Measurements from ENCODE around the gene FLOT1. TPM values are rescaled to one million over a fixed set of nuclear protein-coding genes. Genes with fewer than 3 reads are reported as not detected.
A peak's percentile ranks its signal among the peaks of the same experiment; 100 is the strongest.

FLOT1 gene
- total and polyA plus RNA-seq, 9 of the 15 experiments (the other 6 are each of a cell fraction or from before 2014, with no cell fraction given): 11.7 to 149 (median 118) TPM

- ChIA-PET CTCF (ENCODE audit: low intra/inter-chr PET ratio) (no interaction called here), POLR2A (interaction anchor here (0.5 to 3.3 kb wide), 11 partner anchors 8 to 61 kb away, joined by 3 to 12 read pairs (median 4); no protein-coding TSS in a partner anchor)
- peak overlapping the region; percentile 21; the same call in 1 of the 2 replicates for H3K4me2 ChIP-seq (ENCODE audit: insufficient read depth, low read length)
- H3K9ac ChIP-seq (ENCODE audit: insufficient read depth in 1 of 2, low read depth in 2 of 2, low read length in 2 of 2): peak overlapping the region; percentile 9 to 22; a peak in 1 of 4 replicates
- H3K27ac ChIP-seq (ENCODE audit: extremely low read depth, low read depth, low read length): peak overlapping the region; percentile 58; the same call in 2 of the 3 replicates
- in situ Hi-C loops (cut with MboI): no loop called here
- no peaks in the 10 kb centered on the region for H3K36me3 ChIP-seq (ENCODE audit: control insufficient read depth, insufficient read depth, low read length)
- no peaks in the 10 kb centered on the region for H3K9me3 ChIP-seq (replicated peaks; ENCODE audit: control insufficient read depth, insufficient read depth, low read depth, low read length)
- no peak overlapping the region for H3K4me3 ChIP-seq
- intact Hi-C loops (cut with micrococcal nuclease): loop anchor here (5.0 kb wide), 1 partner anchor 45 kb away; no protein-coding TSS in a partner anchor
- H2AFZ ChIP-seq (ENCODE audit: low read depth, low read length): peak overlapping the region; percentile 84
- H3K79me2 ChIP-seq (ENCODE audit: control insufficient read depth, insufficient read depth, low read length): no peaks in the 10 kb centered on the region
- no peaks in the 10 kb centered on the region; a peak in 1 of 5 replicates for H3K27me3 ChIP-seq (ENCODE audit: control insufficient read depth in 2 of 2, insufficient read depth in 2 of 2, low read length in 2 of 2)
- no TSS peak for BruUV-seq (replicated peaks)
- WGBS (ENCODE audit: insufficient coverage, low coverage, missing lambda C conversion rate): 17% methylated on average over 9 of the region's 9 CpGs
- DNase-seq (ENCODE audit: extremely low read depth in 1 of 4, low spot score in 3 of 4): peak; percentile 53 to 87 (median 72)
- H3K9me1 ChIP-seq (ENCODE audit: control insufficient read depth, insufficient read depth, low read length): no peaks in the 10 kb centered on the region
- no peaks in the 10 kb centered on the region for H4K20me1 ChIP-seq (replicated peaks; ENCODE audit: control insufficient read depth, insufficient read depth, low read length)
- peak; percentile 62 for ATAC-seq
- H3K4me1 ChIP-seq (replicated peaks in 1 of 2; ENCODE audit: control insufficient read depth in 2 of 2, insufficient read depth in 2 of 2, low read length in 2 of 2): peaks cover 43 to 59% of the 10 kb centered on the region in 2 experiments
- FAIRE-seq: peak; percentile 69
- TF ChIP-seq CBFB (CRISPR knock-in tag; IDR thresholded peaks at IDR 0.05): no peak
- no peak for TF ChIP-seq REST (IDR thresholded peaks at IDR 0.05; ENCODE audit: borderline replicate concordance)
- no peak for TF ChIP-seq REST (CRISPR knock-in tag; IDR thresholded peaks at IDR 0.05; ENCODE audit: low read depth)
- no peak for TF ChIP-seq POLR2B (IDR thresholded peaks at IDR 0.05; ENCODE audit: low read depth, partially characterized antibody)
- no peak for TF ChIP-seq CTCFL (IDR thresholded peaks at IDR 0.05; ENCODE audit: borderline replicate concordance, insufficient read depth, low read depth, low read length, poor library complexity, severe bottlenecking)
- TF ChIP-seq ZSCAN29 (IDR thresholded peaks at IDR 0.05): no peak
These were observed 24.9 kb upstream of the FLOT1 start for GRCh38 chr6:30767158-30767943.
